Measurements from ENCODE around the gene BHLHE40. TPM values are rescaled to one million over a fixed set of nuclear protein-coding genes. Genes with fewer than 3 reads are reported as not detected.
A peak's percentile ranks its signal among the peaks of the same experiment; 100 is the strongest.

Gene BHLHE40
- polyA plus RNA-seq, 1 of the 3 experiments (the other 2 are of a cell fraction), result 62.2 TPM

DNA sequence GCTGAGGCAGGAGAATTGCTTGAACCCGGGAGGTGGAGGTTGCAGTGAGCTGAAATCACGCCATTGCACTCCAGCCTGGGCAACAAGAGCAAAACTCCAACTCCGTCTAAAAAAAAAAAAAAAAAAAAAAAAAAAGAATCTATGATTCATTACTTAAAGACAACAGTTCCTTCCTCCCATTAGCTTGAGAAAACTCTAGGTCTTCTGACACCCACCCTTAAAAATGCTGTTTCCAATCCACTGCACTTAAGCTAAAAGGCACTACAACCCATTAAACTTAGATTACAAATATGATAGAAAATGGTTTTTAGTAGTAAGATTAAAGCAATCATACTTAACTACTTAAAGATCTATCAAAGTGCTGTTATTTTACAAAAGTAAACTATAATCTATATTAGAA, 40.0 kb upstream of the BHLHE40 start:
- H3K4me3 ChIP-seq (ENCODE audit: low read depth in 2 of 2, low read length in 1 of 2), result no peak overlapping the region
- no peak overlapping the region for H3K9ac ChIP-seq
- H3F3A ChIP-seq (replicated peaks; ENCODE audit: insufficient read depth), result no peaks in the 10 kb centered on the region
- H3K4me1 ChIP-seq (ENCODE audit: control insufficient read depth in 1 of 2, insufficient read depth in 2 of 2, low read depth in 1 of 2, low read length in 1 of 2), result no peaks in the 10 kb centered on the region
- H3K9me2 ChIP-seq, result no peaks in the 10 kb centered on the region
- H3K79me2 ChIP-seq (ENCODE audit: insufficient read depth), result no peaks in the 10 kb centered on the region
- ChIA-PET POLR2A (no interaction called here), CTCF (no interaction called here)
- H4K20me1 ChIP-seq (ENCODE audit: insufficient read depth), result no peaks in the 10 kb centered on the region
- H3K4me2 ChIP-seq, result no peak overlapping the region
- no peak for DNase-seq
- TF ChIP-seq GABPA (IDR thresholded peaks at IDR 0.05; ENCODE audit: low read depth), result no peak
- no peak for TF ChIP-seq SMC3 (IDR thresholded peaks at IDR 0.05; ENCODE audit: low read depth, low read length)
- no peak for TF ChIP-seq TCF12 (IDR thresholded peaks at IDR 0.05)
- H3K27ac ChIP-seq (ENCODE audit: low read depth in 2 of 2, low read length in 1 of 2), result 0 out of 4 replicates have a peak overlapping the region, but pooled peaks of 1 of the 2 experiments have one; percentile 33
- H3K9me3 ChIP-seq, result no peaks in the 10 kb centered on the region; the same call in 1 of the 2 replicates
- no peaks in the 10 kb centered on the region for H3K27me3 ChIP-seq (ENCODE audit: insufficient read depth)
- 70% methylated on average over 3 of the region's 3 CpGs for WGBS (ENCODE audit: low lambda C conversion rate)
- peak overlapping the region; percentile 53; the same call in 1 of the 2 replicates for H2AFZ ChIP-seq (ENCODE audit: low read depth)
- H3K36me3 ChIP-seq (replicated peaks in 1 of 2; ENCODE audit: control insufficient read depth in 1 of 2, insufficient read depth in 2 of 2, low read length in 1 of 2), result no peaks in the 10 kb centered on the region

- CTCF ChIA-PET, result interaction anchor here (0.6 kb wide), 1 partner anchor 222 kb away, joined by 3 read pairs; no protein-coding TSS in a partner anchor
- Histone ChIP-seq H2AFZ (ENCODE audit: low read depth) (no peak overlapping the region), H3F3A (replicated peaks; ENCODE audit: insufficient read depth) (no peaks in the 10 kb centered on the region), H3K4me3 (ENCODE audit: low read depth in 2 of 2, low read length in 1 of 2) (no peak overlapping the region), H3K9me3 (no peaks in the 10 kb centered on the region; the same call in 1 of the 2 replicates), H3K79me2 (ENCODE audit: insufficient read depth) (no peaks in the 10 kb centered on the region), H3K27ac (ENCODE audit: low read depth in 2 of 2, low read length in 1 of 2) (no peak overlapping the region), H3K9ac (no peak overlapping the region), H3K36me3 (replicated peaks in 1 of 2; ENCODE audit: control insufficient read depth in 1 of 2, insufficient read depth in 2 of 2, low read length in 1 of 2) (no peaks in the 10 kb centered on the region), H4K20me1 (ENCODE audit: insufficient read depth) (no peaks in the 10 kb centered on the region), H3K9me2 (no peaks in the 10 kb centered on the region), H3K4me1 (ENCODE audit: control insufficient read depth in 1 of 2, insufficient read depth in 2 of 2, low read depth in 1 of 2, low read length in 1 of 2) (no peaks in the 10 kb centered on the region), H3K27me3 (ENCODE audit: insufficient read depth) (no peaks in the 10 kb centered on the region), H3K4me2 (no peak overlapping the region)
- TF ChIP-seq FOXJ3 (CRISPR knock-in tag; IDR thresholded peaks at IDR 0.05) (no peak), MAX (IDR thresholded peaks at IDR 0.05; ENCODE audit: low read depth) (no peak), CHD2 (IDR thresholded peaks at IDR 0.05; ENCODE audit: low read length, partially characterized antibody) (no peak), GATA2 (CRISPR knock-in tag; IDR thresholded peaks at IDR 0.05) (no peak), EZH2phosphoT487 (IDR thresholded peaks at IDR 0.05; ENCODE audit: borderline replicate concordance, low read depth) (no peak), FOSL2 (IDR thresholded peaks at IDR 0.05; ENCODE audit: borderline replicate concordance, low read depth) (no peak), GABPA (IDR thresholded peaks at IDR 0.05; ENCODE audit: low read depth) (no peak), YY1 (IDR thresholded peaks at IDR 0.05; ENCODE audit: low read depth) (no peak), SIN3A (IDR thresholded peaks at IDR 0.05; ENCODE audit: borderline replicate concordance, low read depth, low read length) (no peak), NRF1 (IDR thresholded peaks at IDR 0.05; ENCODE audit: low read depth, low read length) (no peak), JUND (IDR thresholded peaks at IDR 0.05) (no peak), RAD21 (IDR thresholded peaks at IDR 0.05; ENCODE audit: low read length) (no peak), MEF2A (IDR thresholded peaks at IDR 0.05; ENCODE audit: borderline replicate concordance, low read depth) (no peak), NFIC (IDR thresholded peaks at IDR 0.05; ENCODE audit: borderline replicate concordance) (no peak), SMC3 (IDR thresholded peaks at IDR 0.05; ENCODE audit: low read depth, low read length) (no peak), RCOR1 (IDR thresholded peaks at IDR 0.05; ENCODE audit: low read length) (no peak)
- TF ChIP-seq, protein P1, sequence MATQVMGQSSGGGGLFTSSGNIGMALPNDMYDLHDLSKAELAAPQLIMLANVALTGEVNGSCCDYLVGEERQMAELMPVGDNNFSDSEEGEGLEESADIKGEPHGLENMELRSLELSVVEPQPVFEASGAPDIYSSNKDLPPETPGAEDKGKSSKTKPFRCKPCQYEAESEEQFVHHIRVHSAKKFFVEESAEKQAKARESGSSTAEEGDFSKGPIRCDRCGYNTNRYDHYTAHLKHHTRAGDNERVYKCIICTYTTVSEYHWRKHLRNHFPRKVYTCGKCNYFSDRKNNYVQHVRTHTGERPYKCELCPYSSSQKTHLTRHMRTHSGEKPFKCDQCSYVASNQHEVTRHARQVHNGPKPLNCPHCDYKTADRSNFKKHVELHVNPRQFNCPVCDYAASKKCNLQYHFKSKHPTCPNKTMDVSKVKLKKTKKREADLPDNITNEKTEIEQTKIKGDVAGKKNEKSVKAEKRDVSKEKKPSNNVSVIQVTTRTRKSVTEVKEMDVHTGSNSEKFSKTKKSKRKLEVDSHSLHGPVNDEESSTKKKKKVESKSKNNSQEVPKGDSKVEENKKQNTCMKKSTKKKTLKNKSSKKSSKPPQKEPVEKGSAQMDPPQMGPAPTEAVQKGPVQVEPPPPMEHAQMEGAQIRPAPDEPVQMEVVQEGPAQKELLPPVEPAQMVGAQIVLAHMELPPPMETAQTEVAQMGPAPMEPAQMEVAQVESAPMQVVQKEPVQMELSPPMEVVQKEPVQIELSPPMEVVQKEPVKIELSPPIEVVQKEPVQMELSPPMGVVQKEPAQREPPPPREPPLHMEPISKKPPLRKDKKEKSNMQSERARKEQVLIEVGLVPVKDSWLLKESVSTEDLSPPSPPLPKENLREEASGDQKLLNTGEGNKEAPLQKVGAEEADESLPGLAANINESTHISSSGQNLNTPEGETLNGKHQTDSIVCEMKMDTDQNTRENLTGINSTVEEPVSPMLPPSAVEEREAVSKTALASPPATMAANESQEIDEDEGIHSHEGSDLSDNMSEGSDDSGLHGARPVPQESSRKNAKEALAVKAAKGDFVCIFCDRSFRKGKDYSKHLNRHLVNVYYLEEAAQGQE (IDR thresholded peaks at IDR 0.05; ENCODE audit: low read depth, low read length), result no peak
- TF ChIP-seq, protein P2, sequence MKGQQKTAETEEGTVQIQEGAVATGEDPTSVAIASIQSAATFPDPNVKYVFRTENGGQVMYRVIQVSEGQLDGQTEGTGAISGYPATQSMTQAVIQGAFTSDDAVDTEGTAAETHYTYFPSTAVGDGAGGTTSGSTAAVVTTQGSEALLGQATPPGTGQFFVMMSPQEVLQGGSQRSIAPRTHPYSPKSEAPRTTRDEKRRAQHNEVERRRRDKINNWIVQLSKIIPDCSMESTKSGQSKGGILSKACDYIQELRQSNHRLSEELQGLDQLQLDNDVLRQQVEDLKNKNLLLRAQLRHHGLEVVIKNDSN (IDR thresholded peaks at IDR 0.05; ENCODE audit: borderline replicate concordance, low read depth), result no peak
- TF ChIP-seq, protein P3, sequence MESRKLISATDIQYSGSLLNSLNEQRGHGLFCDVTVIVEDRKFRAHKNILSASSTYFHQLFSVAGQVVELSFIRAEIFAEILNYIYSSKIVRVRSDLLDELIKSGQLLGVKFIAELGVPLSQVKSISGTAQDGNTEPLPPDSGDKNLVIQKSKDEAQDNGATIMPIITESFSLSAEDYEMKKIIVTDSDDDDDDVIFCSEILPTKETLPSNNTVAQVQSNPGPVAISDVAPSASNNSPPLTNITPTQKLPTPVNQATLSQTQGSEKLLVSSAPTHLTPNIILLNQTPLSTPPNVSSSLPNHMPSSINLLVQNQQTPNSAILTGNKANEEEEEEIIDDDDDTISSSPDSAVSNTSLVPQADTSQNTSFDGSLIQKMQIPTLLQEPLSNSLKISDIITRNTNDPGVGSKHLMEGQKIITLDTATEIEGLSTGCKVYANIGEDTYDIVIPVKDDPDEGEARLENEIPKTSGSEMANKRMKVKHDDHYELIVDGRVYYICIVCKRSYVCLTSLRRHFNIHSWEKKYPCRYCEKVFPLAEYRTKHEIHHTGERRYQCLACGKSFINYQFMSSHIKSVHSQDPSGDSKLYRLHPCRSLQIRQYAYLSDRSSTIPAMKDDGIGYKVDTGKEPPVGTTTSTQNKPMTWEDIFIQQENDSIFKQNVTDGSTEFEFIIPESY (IDR thresholded peaks at IDR 0.05; ENCODE audit: borderline replicate concordance, low read depth), result no peak
- TF ChIP-seq, protein P4, sequence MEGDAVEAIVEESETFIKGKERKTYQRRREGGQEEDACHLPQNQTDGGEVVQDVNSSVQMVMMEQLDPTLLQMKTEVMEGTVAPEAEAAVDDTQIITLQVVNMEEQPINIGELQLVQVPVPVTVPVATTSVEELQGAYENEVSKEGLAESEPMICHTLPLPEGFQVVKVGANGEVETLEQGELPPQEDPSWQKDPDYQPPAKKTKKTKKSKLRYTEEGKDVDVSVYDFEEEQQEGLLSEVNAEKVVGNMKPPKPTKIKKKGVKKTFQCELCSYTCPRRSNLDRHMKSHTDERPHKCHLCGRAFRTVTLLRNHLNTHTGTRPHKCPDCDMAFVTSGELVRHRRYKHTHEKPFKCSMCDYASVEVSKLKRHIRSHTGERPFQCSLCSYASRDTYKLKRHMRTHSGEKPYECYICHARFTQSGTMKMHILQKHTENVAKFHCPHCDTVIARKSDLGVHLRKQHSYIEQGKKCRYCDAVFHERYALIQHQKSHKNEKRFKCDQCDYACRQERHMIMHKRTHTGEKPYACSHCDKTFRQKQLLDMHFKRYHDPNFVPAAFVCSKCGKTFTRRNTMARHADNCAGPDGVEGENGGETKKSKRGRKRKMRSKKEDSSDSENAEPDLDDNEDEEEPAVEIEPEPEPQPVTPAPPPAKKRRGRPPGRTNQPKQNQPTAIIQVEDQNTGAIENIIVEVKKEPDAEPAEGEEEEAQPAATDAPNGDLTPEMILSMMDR (IDR thresholded peaks at IDR 0.05), result no peak
- POLR2A ChIA-PET, result no interaction called here
- 84% methylated on average over 4 of the region's 4 CpGs for WGBS (ENCODE audit: low lambda C conversion rate)
- DNase-seq, result no peak
Observed at GRCh38 chr3:4940985-4941384, 38.3 kb upstream of the BHLHE40 start.
